SK-N-MC (cell line): Measurements from ENCODE around the gene PCSK6.

Source experiments
- EZH2 ChIP-seq: fragments of 200-600 bp; sonication (generic); IDR thresholded peaks from one replicate; pipeline ENCODE4 v1.6.1; 2017; ENCODE audit warnings: antibody characterized with exemption
- POLR2AphosphoS5 ChIP-seq: IDR thresholded peaks from 2 replicates; pipeline ENCODE4 v1.6.1; 2012; ENCODE audit warnings: mild to moderate bottlenecking, low read depth, low read length, borderline replicate concordance

DNA sequence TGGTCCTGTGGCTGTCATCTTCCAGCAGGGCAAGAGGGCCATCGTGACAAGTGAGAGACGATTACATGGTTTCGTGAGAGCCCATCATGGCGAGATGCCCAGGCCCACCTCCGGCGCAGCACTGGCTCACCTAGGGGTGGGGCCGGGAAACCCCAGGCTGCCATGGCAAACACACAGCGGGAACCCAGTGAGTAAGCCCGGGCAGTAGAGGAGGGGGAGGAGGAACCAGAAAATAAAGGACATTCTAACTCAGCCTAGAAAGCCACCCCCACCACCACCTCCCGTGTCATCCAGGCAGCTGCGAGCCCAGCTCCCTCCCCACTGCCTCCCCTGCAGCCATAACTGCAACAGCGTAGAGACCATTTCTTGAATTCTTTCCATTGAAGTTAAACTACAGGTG is 52.3 kb downstream of the PCSK6 start:
- TF ChIP-seq EZH2: no peak
- TF ChIP-seq POLR2AphosphoS5: no peak
